ENCODE measurements around the gene CLASP2.

DNA sequence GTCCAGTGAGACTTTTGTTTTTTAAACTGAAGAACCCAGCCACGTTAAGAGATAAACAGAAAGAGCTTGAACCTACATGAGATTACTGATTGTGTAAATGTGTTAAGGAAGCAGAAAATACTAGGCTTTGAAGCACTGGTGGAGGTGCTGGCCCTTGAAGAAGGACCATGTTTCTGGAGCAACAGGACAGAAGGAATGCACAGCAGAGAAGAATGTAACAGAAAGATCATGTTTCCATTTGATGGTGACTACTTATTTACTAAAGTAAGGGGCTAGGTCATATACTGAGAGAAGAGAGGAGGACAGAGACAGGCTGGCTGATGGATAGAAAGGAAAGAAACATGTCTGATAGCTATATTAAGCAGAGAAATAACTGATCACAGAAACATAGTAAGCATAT lies 88.8 kb downstream of the CLASP2 start:
- TF ChIP-seq, protein P1, sequence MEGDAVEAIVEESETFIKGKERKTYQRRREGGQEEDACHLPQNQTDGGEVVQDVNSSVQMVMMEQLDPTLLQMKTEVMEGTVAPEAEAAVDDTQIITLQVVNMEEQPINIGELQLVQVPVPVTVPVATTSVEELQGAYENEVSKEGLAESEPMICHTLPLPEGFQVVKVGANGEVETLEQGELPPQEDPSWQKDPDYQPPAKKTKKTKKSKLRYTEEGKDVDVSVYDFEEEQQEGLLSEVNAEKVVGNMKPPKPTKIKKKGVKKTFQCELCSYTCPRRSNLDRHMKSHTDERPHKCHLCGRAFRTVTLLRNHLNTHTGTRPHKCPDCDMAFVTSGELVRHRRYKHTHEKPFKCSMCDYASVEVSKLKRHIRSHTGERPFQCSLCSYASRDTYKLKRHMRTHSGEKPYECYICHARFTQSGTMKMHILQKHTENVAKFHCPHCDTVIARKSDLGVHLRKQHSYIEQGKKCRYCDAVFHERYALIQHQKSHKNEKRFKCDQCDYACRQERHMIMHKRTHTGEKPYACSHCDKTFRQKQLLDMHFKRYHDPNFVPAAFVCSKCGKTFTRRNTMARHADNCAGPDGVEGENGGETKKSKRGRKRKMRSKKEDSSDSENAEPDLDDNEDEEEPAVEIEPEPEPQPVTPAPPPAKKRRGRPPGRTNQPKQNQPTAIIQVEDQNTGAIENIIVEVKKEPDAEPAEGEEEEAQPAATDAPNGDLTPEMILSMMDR (IDR thresholded peaks at IDR 0.05; ENCODE audit: insufficient read depth, low read depth, low read length): no peak
- no peak for TF ChIP-seq EZH2 (IDR thresholded peaks at IDR 0.05; ENCODE audit: insufficient read depth, low read length)
